WTC11 (cell line): ENCODE data around the gene PROSER2. TPM values are rescaled to one million over a fixed set of nuclear protein-coding genes. Genes with fewer than 3 reads are reported as not detected.

Source experiments
- ATAC-seq: fragments of 200-7000 bp; cut with Tn5 transposase; 2 replicates; pipeline ENCODE4 v1.10.0; 2021; ENCODE audit warnings: mild to moderate bottlenecking, moderate library complexity
- CTCF ChIA-PET: fragments of 300-600 bp; sonication (Branson Sonifier 250); formaldehyde crosslinking; loops from one replicate; lab custom pipeline; 2021; ENCODE audit warnings: antibody characterized with exemption; lab: Charles Lee
- POLR2A ChIA-PET: fragments of 350-600 bp; sonication (Branson Sonifier 250); formaldehyde crosslinking; loops from one replicate; lab custom pipeline; 2021; ENCODE audit warnings: antibody characterized with exemption; lab: Charles Lee
- DNase-seq: peaks from one replicate; pipeline ENCODE4 v3.0.0; 2021; ENCODE audit warnings: low spot score
- H3K27ac Mint-ChIP-seq: 2 replicates; pipeline ENCODE4 v1.8.0; 2021; ENCODE audit warnings: mixed read lengths
- H3K27me3 Mint-ChIP-seq: 2 replicates; pipeline ENCODE4 v1.8.0; 2021; ENCODE audit warnings: low read depth, mild to moderate bottlenecking, moderate library complexity, mixed read lengths
- H3K36me3 Mint-ChIP-seq: 2 replicates; pipeline ENCODE4 v1.8.0; 2021; ENCODE audit warnings: mixed read lengths
- H3K4me1 Mint-ChIP-seq: 2 replicates; pipeline ENCODE4 v1.8.0; 2022; ENCODE audit warnings: mixed read lengths
- H3K4me3 Mint-ChIP-seq: 2 replicates; pipeline ENCODE4 v1.8.0; 2021; ENCODE audit warnings: mild to moderate bottlenecking, moderate library complexity, mixed read lengths
- H3K9me3 Mint-ChIP-seq: 2 replicates; pipeline ENCODE4 v1.8.0; 2021; ENCODE audit warnings: mixed read lengths
- ETV6 ChIP-seq: sonication (generic); formaldehyde crosslinking; IDR thresholded peaks from 2 replicates; pipeline ENCODE4 v1.8.1; 2022; ENCODE audit warnings: mild to moderate bottlenecking, missing genetic modification reagents
- NFATC4 ChIP-seq: fragments of 250-450 bp; sonication (Bioruptor Pico); IDR thresholded peaks from 2 replicates; pipeline ENCODE4 v1.9.0; 2021; ENCODE audit warnings: mild to moderate bottlenecking
- ZBTB21 ChIP-seq: sonication (generic); formaldehyde crosslinking; IDR thresholded peaks from 2 replicates; pipeline ENCODE4 v1.8.1; 2023; ENCODE audit warnings: mild to moderate bottlenecking, missing genetic modification reagents, borderline replicate concordance
- ZNF121 ChIP-seq: sonication (generic); formaldehyde crosslinking; IDR thresholded peaks from 2 replicates; pipeline ENCODE4 v1.8.0; 2023; ENCODE audit warnings: missing genetic modification reagents
- total RNA-seq: library from RNA; stranded (reverse); gene quantifications from 3 replicates; pipeline ENCODE4 v1.2.3, GENCODE V29; 2021
- TF ChIP-seq, protein P1 (sequence below): sonication (generic); formaldehyde crosslinking; IDR thresholded peaks from 2 replicates; pipeline ENCODE4 v1.8.0; 2022; ENCODE audit warnings: mild to moderate bottlenecking, missing genetic modification reagents
- TF ChIP-seq, protein P2 (sequence below): sonication (generic); formaldehyde crosslinking; IDR thresholded peaks from 2 replicates; pipeline ENCODE4 v1.8.0; 2022; ENCODE audit warnings: missing genetic modification reagents
- TF ChIP-seq, protein P3 (sequence below): sonication (generic); formaldehyde crosslinking; IDR thresholded peaks from 2 replicates; pipeline ENCODE4 v1.8.0; 2022; ENCODE audit warnings: mild to moderate bottlenecking, missing genetic modification reagents
- TF ChIP-seq, protein P4 (sequence below): sonication (generic); formaldehyde crosslinking; IDR thresholded peaks from 2 replicates; pipeline ENCODE4 v1.8.1; 2023; ENCODE audit warnings: mild to moderate bottlenecking, missing genetic modification reagents, moderate library complexity
- TF ChIP-seq, protein P5 (sequence below): sonication (generic); formaldehyde crosslinking; IDR thresholded peaks from 2 replicates; pipeline ENCODE4 v1.8.1; 2022; ENCODE audit warnings: missing genetic modification reagents, borderline replicate concordance

PROSER2 gene
- total RNA-seq, 1 experiment from 2014 or later = 8.5 TPM

DNA sequence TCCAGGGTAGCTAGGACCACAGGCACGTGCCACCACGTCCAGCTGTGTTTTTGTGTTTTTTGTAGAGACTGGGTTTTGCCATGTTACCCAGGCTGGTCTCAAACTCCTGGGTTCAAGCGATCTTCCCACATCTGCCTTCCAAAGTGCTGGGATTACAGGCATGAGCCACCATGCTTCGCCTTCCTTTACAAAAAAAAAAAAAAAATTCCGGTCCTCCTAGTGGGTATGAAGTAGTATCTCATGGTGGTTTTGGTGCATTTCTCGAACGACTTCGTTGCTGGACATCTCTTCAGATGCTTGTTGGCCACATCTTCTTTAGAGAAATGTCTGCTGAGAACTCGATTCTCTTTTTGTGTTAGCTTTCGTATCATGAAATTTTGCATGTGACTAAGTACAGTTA is 3.9 kb downstream of the PROSER2 start:
- no peak overlapping the region for H3K27ac Mint-ChIP-seq
- no peaks in the 10 kb centered on the region for H3K9me3 Mint-ChIP-seq
- no peaks in the 10 kb centered on the region for H3K36me3 Mint-ChIP-seq
- no peak for DNase-seq
- CTCF ChIA-PET = interaction anchor here (0.7 kb wide), 1 partner anchor 349 kb away, joined by 4 read pairs; no protein-coding TSS in a partner anchor
- H3K4me3 Mint-ChIP-seq = no peak overlapping the region
- peaks cover 16% of the 10 kb centered on the region for H3K27me3 Mint-ChIP-seq
- TF ChIP-seq, protein P1, sequence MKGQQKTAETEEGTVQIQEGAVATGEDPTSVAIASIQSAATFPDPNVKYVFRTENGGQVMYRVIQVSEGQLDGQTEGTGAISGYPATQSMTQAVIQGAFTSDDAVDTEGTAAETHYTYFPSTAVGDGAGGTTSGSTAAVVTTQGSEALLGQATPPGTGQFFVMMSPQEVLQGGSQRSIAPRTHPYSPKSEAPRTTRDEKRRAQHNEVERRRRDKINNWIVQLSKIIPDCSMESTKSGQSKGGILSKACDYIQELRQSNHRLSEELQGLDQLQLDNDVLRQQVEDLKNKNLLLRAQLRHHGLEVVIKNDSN (CRISPR knock-in tag) = no peak
- TF ChIP-seq, protein P2, sequence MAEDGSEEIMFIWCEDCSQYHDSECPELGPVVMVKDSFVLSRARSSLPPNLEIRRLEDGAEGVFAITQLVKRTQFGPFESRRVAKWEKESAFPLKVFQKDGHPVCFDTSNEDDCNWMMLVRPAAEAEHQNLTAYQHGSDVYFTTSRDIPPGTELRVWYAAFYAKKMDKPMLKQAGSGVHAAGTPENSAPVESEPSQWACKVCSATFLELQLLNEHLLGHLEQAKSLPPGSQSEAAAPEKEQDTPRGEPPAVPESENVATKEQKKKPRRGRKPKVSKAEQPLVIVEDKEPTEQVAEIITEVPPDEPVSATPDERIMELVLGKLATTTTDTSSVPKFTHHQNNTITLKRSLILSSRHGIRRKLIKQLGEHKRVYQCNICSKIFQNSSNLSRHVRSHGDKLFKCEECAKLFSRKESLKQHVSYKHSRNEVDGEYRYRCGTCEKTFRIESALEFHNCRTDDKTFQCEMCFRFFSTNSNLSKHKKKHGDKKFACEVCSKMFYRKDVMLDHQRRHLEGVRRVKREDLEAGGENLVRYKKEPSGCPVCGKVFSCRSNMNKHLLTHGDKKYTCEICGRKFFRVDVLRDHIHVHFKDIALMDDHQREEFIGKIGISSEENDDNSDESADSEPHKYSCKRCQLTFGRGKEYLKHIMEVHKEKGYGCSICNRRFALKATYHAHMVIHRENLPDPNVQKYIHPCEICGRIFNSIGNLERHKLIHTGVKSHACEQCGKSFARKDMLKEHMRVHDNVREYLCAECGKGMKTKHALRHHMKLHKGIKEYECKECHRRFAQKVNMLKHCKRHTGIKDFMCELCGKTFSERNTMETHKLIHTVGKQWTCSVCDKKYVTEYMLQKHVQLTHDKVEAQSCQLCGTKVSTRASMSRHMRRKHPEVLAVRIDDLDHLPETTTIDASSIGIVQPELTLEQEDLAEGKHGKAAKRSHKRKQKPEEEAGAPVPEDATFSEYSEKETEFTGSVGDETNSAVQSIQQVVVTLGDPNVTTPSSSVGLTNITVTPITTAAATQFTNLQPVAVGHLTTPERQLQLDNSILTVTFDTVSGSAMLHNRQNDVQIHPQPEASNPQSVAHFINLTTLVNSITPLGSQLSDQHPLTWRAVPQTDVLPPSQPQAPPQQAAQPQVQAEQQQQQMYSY (CRISPR knock-in tag) = no peak
- TF ChIP-seq, protein P3, sequence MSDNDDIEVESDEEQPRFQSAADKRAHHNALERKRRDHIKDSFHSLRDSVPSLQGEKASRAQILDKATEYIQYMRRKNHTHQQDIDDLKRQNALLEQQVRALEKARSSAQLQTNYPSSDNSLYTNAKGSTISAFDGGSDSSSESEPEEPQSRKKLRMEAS (CRISPR knock-in tag) = no peak
- TF ChIP-seq ZNF121 (CRISPR knock-in tag) = 0 out of 2 replicates have a peak, but pooled peaks have one; percentile 37
- ATAC-seq = no peak
- H3K4me1 Mint-ChIP-seq = peaks cover 36% of the 10 kb centered on the region
- POLR2A ChIA-PET = no interaction called here

GRCh38 chr10:11827414-11827813 is 4.3 kb downstream of the PROSER2 start:
- CTCF ChIA-PET = interaction anchor here (0.7 kb wide), 1 partner anchor 349 kb away, joined by 4 read pairs; no protein-coding TSS in a partner anchor
- no peaks in the 10 kb centered on the region for H3K36me3 Mint-ChIP-seq
- TF ChIP-seq ZNF121 (CRISPR knock-in tag) (no peak), ETV6 (CRISPR knock-in tag) (no peak), NFATC4 (CRISPR knock-in tag) (no peak), ZBTB21 (CRISPR knock-in tag) (no peak)
- TF ChIP-seq, protein P2 (CRISPR knock-in tag) = no peak
- TF ChIP-seq, protein P4, sequence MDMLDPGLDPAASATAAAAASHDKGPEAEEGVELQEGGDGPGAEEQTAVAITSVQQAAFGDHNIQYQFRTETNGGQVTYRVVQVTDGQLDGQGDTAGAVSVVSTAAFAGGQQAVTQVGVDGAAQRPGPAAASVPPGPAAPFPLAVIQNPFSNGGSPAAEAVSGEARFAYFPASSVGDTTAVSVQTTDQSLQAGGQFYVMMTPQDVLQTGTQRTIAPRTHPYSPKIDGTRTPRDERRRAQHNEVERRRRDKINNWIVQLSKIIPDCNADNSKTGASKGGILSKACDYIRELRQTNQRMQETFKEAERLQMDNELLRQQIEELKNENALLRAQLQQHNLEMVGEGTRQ = no peak
- TF ChIP-seq, protein P5, sequence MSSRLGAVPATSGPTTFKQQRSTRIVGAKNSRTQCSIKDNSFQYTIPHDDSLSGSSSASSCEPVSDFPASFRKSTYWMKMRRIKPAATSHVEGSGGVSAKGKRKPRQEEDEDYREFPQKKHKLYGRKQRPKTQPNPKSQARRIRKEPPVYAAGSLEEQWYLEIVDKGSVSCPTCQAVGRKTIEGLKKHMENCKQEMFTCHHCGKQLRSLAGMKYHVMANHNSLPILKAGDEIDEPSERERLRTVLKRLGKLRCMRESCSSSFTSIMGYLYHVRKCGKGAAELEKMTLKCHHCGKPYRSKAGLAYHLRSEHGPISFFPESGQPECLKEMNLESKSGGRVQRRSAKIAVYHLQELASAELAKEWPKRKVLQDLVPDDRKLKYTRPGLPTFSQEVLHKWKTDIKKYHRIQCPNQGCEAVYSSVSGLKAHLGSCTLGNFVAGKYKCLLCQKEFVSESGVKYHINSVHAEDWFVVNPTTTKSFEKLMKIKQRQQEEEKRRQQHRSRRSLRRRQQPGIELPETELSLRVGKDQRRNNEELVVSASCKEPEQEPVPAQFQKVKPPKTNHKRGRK (CRISPR knock-in tag) = no peak
- H3K9me3 Mint-ChIP-seq = no peaks in the 10 kb centered on the region
- ATAC-seq (no peak), DNase-seq (no peak)
- H3K27me3 Mint-ChIP-seq = peaks cover 16% of the 10 kb centered on the region
- POLR2A ChIA-PET = interaction anchor here (0.6 kb wide), 1 partner anchor 29 kb away, joined by 3 read pairs; no protein-coding TSS in a partner anchor
- no peak overlapping the region for H3K27ac Mint-ChIP-seq
- H3K4me1 Mint-ChIP-seq = peaks cover 38% of the 10 kb centered on the region
- H3K4me3 Mint-ChIP-seq = no peak overlapping the region
